GM21360 (cell line): ENCODE data around the gene MINK1.
"Not testable (repeated sequence)": the region's sequence is repeated elsewhere in the genome, so short reads cannot be mapped to it uniquely, and the experiment has no call there.

Source experiments
- ATAC-seq: cut with Tn5 transposase; IDR thresholded peaks from one replicate; pipeline ENCODE4 v1.9.1; 2021; ENCODE audit warnings: mild to moderate bottlenecking, moderate library complexity; ENCODE audit not compliant: unreplicated experiment

MINK1 gene

GRCh38 chr17:4810696-4811290 is 22.3 kb upstream of the MINK1 start:
- no peak for ATAC-seq

GRCh38 chr17:4811471-4811870 is 21.7 kb upstream of the MINK1 start:
- ATAC-seq = no peak

DNA sequence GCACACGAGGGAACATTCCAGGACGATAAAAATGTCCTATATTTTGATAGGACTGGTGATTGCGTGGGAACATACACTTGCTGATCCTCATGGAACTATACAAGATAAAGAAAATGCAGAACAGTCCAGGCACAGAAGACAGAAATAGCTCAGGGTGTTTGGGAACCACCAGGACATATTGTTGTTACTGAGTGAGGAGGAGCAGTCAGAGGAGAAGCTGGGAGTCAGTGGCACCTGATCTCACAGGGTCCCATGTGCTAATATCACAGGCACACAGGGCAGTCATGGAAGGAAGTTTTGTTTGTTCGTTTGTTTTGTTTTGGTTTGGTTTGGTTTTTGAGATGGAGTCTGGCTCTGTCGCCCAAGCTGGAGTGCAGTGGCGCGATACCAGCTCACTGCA is 20.4 kb upstream of the MINK1 start:
- ATAC-seq = no peak

GRCh38 chr17:4815043-4815675 is 18.0 kb upstream of the MINK1 start:
- ATAC-seq = no peak

- ATAC-seq = no peak
Measured at GRCh38 chr17:4816826-4817225, 16.3 kb upstream of the MINK1 start.

DNA sequence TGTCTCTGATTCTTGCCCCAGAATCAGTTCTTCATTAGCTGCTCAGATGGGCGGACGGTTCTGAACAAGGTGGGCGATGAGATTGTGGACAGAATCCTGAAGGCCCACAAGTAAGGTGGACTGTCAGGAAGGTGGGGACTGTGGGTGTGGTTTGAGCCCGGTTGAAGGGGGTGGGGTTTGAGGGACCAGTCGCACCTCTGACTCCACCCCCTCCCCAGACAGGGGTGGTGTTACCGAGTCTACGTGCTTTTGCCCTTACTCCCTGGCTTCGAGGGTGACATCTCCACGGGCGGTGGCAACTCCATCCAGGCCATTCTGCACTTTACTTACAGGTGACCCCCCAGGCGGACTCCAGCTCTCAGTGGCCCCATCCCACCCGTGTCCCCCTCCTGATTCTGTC is 14.9 kb upstream of the MINK1 start:
- ATAC-seq = no peak

DNA sequence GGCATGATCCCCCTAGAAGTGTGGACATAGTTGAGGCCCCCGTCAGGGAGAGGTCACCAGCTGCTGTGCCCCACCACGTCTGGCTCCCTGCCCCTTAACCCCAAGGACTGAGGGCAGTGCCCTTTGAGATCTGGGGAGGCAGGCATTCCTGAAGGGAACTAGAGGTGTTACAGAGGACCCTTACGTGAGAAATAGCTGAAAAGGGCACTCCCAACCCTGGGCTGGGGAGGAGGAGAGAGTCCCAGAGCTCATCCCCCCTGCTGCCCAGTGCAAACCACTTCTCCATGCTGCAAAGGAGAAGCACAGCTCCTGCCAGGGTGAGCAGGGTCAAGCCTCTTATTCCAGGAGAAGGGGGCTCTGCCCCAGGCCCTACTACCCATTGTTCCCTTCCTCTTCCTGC is 10.3 kb upstream of the MINK1 start:
- ATAC-seq = no peak

- ATAC-seq = no peak
Measured at GRCh38 chr17:4823373-4824089, 9.6 kb upstream of the MINK1 start.

GRCh38 chr17:4827399-4827798 is 5.7 kb upstream of the MINK1 start:
- ATAC-seq = no peak

GRCh38 chr17:4832829-4833177 is 337 bp upstream of the MINK1 start:
- ATAC-seq = not testable (repeated sequence)

DNA sequence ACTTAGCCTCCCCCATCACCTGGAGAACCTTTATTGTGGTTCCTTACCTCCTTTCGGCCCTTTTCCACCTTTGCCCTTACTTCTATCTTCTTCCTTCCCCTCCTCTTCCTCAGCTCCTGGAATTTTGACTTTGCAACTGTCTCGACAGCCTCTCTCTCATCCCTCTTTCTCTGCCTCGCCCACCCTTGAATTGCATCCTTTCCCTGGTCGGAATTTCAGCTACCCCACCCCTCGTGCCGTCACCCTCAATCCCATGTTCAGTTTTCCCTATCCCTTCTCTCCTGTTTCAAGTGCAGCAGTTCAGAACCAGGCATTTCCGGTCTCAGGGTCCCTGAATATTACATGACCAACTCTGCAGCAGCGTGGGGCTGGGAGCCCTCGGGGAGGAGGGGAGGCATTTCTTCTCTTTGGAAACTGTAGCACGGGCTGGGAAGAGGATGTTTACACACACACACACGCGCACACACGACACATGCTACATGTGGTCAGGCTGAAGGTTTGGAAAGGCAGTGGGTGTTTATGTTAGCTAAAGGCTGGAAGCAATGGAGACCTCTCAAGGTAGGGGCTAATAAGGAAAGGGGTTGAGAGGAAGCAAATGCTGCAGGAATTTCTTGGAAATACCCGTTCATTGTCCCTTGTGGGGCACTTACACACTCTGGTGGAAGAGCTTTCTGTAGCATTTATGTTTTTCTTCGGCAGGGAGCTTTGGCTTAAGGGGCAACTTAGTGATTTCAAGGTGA is 971 bp downstream of the MINK1 start:
- ATAC-seq = no peak

- no peak for ATAC-seq
Measured at GRCh38 chr17:4834681-4835020, 1.5 kb downstream of the MINK1 start.

- ATAC-seq = no peak
Measured at GRCh38 chr17:4836221-4836620, 3.1 kb downstream of the MINK1 start.

GRCh38 chr17:4837471-4838308 is 4.5 kb downstream of the MINK1 start:
- ATAC-seq = no peak

GRCh38 chr17:4838309-4838785 is 5.2 kb downstream of the MINK1 start:
- no peak for ATAC-seq

DNA sequence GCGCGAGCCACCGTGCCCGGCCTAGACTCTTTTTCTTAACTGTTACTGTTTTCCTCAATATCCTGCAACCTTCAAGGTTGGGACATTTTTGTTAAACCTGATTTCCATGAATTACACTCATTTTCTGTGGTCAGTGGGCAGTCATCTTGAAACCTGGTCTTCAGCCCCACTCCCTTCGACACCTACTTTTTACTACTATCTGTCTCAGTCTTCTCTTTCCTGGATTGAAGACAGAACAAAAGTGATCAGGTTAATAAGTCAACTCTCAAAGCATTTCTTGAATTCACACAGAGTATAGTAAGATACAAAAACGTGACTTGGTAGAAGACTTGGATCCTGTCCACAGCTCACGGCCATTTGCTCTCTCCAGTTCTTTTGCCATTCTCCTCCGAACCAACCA is 6.1 kb downstream of the MINK1 start:
- no peak for ATAC-seq

GRCh38 chr17:4839965-4840892 is 7.1 kb downstream of the MINK1 start:
- ATAC-seq = no peak

DNA sequence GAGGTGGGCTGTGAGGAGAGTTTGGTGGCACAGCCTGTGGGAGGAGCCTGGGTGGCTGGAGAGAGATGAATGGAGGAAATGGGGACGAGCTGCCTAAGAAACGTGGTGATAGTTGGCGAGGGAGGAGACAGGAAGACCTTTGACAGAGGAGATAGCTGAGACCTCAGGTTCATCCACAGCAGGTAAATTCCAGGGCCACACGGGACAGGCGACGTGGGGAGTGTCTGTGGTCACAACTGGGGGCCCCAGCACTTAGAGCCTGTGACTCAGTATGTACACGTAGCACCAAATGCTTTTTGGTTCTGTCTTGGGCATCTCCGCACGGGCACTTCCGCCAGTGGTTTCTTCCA is 7.7 kb downstream of the MINK1 start:
- ATAC-seq = no peak

DNA sequence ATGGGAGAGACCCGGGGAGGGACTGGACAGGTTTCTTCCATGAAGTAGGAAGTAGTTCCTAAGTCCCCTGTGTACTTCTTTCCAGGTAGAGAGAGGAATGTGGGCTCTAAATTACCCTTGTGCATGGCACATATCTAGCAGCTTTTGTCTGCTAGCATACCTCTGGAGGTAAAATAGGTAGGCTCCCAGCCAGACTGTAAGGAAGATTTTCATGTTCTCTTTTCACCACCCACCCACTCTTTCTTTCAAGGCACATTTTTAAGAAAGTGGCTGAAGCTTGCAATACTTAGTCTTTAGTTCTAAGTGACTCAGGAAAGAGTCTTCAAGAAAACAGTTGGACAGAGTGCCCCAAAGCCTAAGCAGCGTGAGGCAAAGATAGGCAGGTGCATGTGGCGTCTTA is 9.2 kb downstream of the MINK1 start:
- ATAC-seq = no peak
